ENCODE data around the gene VANGL2. TPM values are rescaled to one million over a fixed set of nuclear protein-coding genes. Genes with fewer than 3 reads are reported as not detected.
A peak's percentile ranks its signal among the peaks of the same experiment; 100 is the strongest.

Gene VANGL2
- total and polyA plus RNA-seq, 9 of the 15 experiments (the other 6 are each of a cell fraction or from before 2014, with no cell fraction given), result 0.28 to 4.0 (median 0.98) TPM

DNA sequence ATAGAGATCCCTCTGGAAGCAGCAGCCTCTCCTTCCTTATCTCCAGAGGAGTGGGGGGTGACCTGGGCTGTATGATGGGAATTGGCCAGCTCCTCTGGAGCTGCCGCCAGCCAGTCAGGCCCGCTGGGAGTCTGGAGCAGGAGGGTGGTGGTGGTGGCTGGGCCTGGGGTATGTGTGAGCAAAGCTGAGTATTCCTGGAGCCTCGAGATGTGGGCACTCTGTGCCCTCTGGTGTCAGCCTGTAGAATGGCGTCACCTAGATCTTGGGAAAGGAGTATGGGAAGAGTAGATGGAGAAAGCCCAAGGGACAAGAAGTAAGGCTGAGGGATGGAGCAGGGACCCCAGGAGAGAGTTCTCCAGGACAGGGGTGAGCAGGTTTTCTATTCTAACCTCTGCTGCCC lies 16.0 kb downstream of the VANGL2 start:
- peak in 1 of 4 experiments; percentile 40 for DNase-seq (ENCODE audit: extremely low read depth in 1 of 4, low spot score in 3 of 4)
- Histone ChIP-seq H3K9ac (ENCODE audit: insufficient read depth in 1 of 2, low read depth in 2 of 2, low read length in 2 of 2) (no peak overlapping the region), H3K4me3 (no peak overlapping the region), H3K9me3 (replicated peaks; ENCODE audit: control insufficient read depth, insufficient read depth, low read depth, low read length) (no peaks in the 10 kb centered on the region), H3K36me3 (ENCODE audit: control insufficient read depth, insufficient read depth, low read length) (no peaks in the 10 kb centered on the region; the same call in 2 of the 3 replicates), H3K79me2 (ENCODE audit: control insufficient read depth, insufficient read depth, low read length) (no peaks in the 10 kb centered on the region), H3K27ac (ENCODE audit: extremely low read depth, low read depth, low read length) (no peak overlapping the region), H3K27me3 (ENCODE audit: control insufficient read depth in 2 of 2, insufficient read depth in 2 of 2, low read length in 2 of 2) (no peaks in the 10 kb centered on the region), H3K4me1 (replicated peaks in 1 of 2; ENCODE audit: control insufficient read depth in 2 of 2, insufficient read depth in 2 of 2, low read length in 2 of 2) (peaks cover 29 to 32% of the 10 kb centered on the region in 2 experiments), H3K9me1 (ENCODE audit: control insufficient read depth, insufficient read depth, low read length) (no peaks in the 10 kb centered on the region), H4K20me1 (replicated peaks; ENCODE audit: control insufficient read depth, insufficient read depth, low read length) (0 out of 2 replicates have a peak, but pooled peaks cover 4% of the 10 kb centered on the region), H2AFZ (ENCODE audit: low read depth, low read length) (no peak overlapping the region), H3K4me2 (ENCODE audit: insufficient read depth, low read length) (no peak overlapping the region)
- WGBS (ENCODE audit: insufficient coverage, low coverage, missing lambda C conversion rate), result 36% methylated on average over 4 of the region's 4 CpGs
- intact Hi-C loops (cut with micrococcal nuclease) (loop anchor here (1.0 kb wide), 1 partner anchor 40 kb away; no protein-coding TSS in a partner anchor), in situ Hi-C loops (cut with MboI) (no loop called here)
- peak; percentile 10 to 64; a peak in 2 of 4 replicates for TF ChIP-seq RAD21 (CRISPR knock-in tag; conservative IDR thresholded peaks at IDR 0.05 in 1 of 2, IDR thresholded peaks at IDR 0.05 in 1 of 2)
- TF ChIP-seq, protein P1, sequence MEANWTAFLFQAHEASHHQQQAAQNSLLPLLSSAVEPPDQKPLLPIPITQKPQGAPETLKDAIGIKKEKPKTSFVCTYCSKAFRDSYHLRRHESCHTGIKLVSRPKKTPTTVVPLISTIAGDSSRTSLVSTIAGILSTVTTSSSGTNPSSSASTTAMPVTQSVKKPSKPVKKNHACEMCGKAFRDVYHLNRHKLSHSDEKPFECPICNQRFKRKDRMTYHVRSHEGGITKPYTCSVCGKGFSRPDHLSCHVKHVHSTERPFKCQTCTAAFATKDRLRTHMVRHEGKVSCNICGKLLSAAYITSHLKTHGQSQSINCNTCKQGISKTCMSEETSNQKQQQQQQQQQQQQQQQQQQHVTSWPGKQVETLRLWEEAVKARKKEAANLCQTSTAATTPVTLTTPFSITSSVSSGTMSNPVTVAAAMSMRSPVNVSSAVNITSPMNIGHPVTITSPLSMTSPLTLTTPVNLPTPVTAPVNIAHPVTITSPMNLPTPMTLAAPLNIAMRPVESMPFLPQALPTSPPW (CRISPR knock-in tag; IDR thresholded peaks at IDR 0.05), result no peak
- TF ChIP-seq, protein P2, sequence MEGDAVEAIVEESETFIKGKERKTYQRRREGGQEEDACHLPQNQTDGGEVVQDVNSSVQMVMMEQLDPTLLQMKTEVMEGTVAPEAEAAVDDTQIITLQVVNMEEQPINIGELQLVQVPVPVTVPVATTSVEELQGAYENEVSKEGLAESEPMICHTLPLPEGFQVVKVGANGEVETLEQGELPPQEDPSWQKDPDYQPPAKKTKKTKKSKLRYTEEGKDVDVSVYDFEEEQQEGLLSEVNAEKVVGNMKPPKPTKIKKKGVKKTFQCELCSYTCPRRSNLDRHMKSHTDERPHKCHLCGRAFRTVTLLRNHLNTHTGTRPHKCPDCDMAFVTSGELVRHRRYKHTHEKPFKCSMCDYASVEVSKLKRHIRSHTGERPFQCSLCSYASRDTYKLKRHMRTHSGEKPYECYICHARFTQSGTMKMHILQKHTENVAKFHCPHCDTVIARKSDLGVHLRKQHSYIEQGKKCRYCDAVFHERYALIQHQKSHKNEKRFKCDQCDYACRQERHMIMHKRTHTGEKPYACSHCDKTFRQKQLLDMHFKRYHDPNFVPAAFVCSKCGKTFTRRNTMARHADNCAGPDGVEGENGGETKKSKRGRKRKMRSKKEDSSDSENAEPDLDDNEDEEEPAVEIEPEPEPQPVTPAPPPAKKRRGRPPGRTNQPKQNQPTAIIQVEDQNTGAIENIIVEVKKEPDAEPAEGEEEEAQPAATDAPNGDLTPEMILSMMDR (IDR thresholded peaks at IDR 0.05 in 2 of 3, conservative IDR thresholded peaks at IDR 0.05 in 1 of 3; ENCODE audit: insufficient read depth in 2 of 3, low read depth in 1 of 3, low read length in 3 of 3), result peak; percentile 48 to 58 (median 51); a peak in 5 of 6 replicates
- 0 out of 2 replicates have a peak, but pooled peaks have one; percentile 32 for TF ChIP-seq SMC3 (conservative IDR thresholded peaks at IDR 0.05; ENCODE audit: insufficient read depth, low read depth, low read length)
- TF ChIP-seq, protein P3, sequence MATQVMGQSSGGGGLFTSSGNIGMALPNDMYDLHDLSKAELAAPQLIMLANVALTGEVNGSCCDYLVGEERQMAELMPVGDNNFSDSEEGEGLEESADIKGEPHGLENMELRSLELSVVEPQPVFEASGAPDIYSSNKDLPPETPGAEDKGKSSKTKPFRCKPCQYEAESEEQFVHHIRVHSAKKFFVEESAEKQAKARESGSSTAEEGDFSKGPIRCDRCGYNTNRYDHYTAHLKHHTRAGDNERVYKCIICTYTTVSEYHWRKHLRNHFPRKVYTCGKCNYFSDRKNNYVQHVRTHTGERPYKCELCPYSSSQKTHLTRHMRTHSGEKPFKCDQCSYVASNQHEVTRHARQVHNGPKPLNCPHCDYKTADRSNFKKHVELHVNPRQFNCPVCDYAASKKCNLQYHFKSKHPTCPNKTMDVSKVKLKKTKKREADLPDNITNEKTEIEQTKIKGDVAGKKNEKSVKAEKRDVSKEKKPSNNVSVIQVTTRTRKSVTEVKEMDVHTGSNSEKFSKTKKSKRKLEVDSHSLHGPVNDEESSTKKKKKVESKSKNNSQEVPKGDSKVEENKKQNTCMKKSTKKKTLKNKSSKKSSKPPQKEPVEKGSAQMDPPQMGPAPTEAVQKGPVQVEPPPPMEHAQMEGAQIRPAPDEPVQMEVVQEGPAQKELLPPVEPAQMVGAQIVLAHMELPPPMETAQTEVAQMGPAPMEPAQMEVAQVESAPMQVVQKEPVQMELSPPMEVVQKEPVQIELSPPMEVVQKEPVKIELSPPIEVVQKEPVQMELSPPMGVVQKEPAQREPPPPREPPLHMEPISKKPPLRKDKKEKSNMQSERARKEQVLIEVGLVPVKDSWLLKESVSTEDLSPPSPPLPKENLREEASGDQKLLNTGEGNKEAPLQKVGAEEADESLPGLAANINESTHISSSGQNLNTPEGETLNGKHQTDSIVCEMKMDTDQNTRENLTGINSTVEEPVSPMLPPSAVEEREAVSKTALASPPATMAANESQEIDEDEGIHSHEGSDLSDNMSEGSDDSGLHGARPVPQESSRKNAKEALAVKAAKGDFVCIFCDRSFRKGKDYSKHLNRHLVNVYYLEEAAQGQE (IDR thresholded peaks at IDR 0.05; ENCODE audit: borderline replicate concordance), result peak; percentile 31; the same call in 1 of the 2 replicates
- TF ChIP-seq, protein P3 (CRISPR knock-in tag; IDR thresholded peaks at IDR 0.05; ENCODE audit: low read depth), result no peak
- TF ChIP-seq MYNN (IDR thresholded peaks at IDR 0.05), result no peak
- no peak for TF ChIP-seq MYNN (CRISPR knock-in tag; IDR thresholded peaks at IDR 0.05)
- TF ChIP-seq PRMT5 (CRISPR knock-in tag; IDR thresholded peaks at IDR 0.05), result no peak
- no peak for TF ChIP-seq RCOR1 (IDR thresholded peaks at IDR 0.05; ENCODE audit: borderline replicate concordance in 1 of 2, low read depth in 2 of 2, low read length in 2 of 2)
- no TSS peak for BruUV-seq (replicated peaks)
- FAIRE-seq, result peak; percentile 59
- POLR2A ChIA-PET, result interaction anchor here (1.0 kb wide), 1 partner anchor 196 kb away, joined by 3 read pairs; no protein-coding TSS in a partner anchor
- CTCF ChIA-PET (ENCODE audit: low intra/inter-chr PET ratio), result no interaction called here
- ATAC-seq, result peak; percentile 51

Data from K562 (cell line).